A549 treated with RU486 at 1 μM for 4 hours (cell line): ENCODE measurements around the gene DCP2. TPM values are rescaled to one million over a fixed set of nuclear protein-coding genes. Genes with fewer than 3 reads are reported as not detected.

Source experiments
- total RNA-seq: library from RNA; stranded (reverse); fragments of 200-300 nt; extraction: Qiagen RNA extraction; gene quantifications from 5 replicates; pipeline ENCODE4 v1.2.3, GENCODE V29; 2022; ENCODE audit warnings: low read depth

Gene DCP2
- 7.1 to 12.9 TPM (median 9.5 TPM) in 5 replicates for total RNA-seq

GRCh38 chr5:112976432-112977309 is at the start of gene DCP2:
Gene DCP2 (plus strand): TSS chr5:112976798. CDS start chr5:112976934, 136 bp downstream.

Other genes starting within 250 kb of the DCP2 start
- gene APC, start 238.9 kb upstream of the DCP2 start, total RNA-seq, result 4.3 to 10.8 TPM (median 8.4 TPM) in 5 replicates
- gene SRP19, start 115.5 kb upstream of the DCP2 start, total RNA-seq, result 79.5 to 104 TPM (median 85.9 TPM) in 5 replicates
- 128 to 215 TPM (median 139 TPM) in 5 replicates for gene REEP5, start 54.6 kb upstream of the DCP2 start, total RNA-seq